Hindlimb muscle (tissue), 1 donor: Measurements from ENCODE around the gene TRPC6. TPM values are rescaled to one million over a fixed set of nuclear protein-coding genes. Genes with fewer than 3 reads are reported as not detected.
"Not testable (repeated sequence)": the region's sequence is repeated elsewhere in the genome, so short reads cannot be mapped to it uniquely, and the experiment has no call there.

Source experiments
- DNase-seq: peaks from one replicate; pipeline ENCODE4 v3.0.0-alpha.2; 2013
- polyA plus RNA-seq: library from polyadenylated mRNA; unstranded; fragments of 120-200 nt; gene quantifications from one replicate; pipeline ENCODE4 v1.2.1, GENCODE V29; 2013; ENCODE audit not compliant: insufficient read length

TRPC6 gene
- polyA plus RNA-seq, 1 donor, result 13.3 TPM

- DNase-seq, result no peak
Measured at GRCh38 chr11:101448881-101449442, 134.8 kb downstream of the TRPC6 start.

- no peak for DNase-seq
Measured at GRCh38 chr11:101446726-101447125, 137.1 kb downstream of the TRPC6 start.

- no peak for DNase-seq
Measured at GRCh38 chr11:101446238-101446637, 137.6 kb downstream of the TRPC6 start.

GRCh38 chr11:101445761-101446160 is 138.0 kb downstream of the TRPC6 start:
- no peak for DNase-seq

- DNase-seq, result no peak
Measured at GRCh38 chr11:101444851-101445250, 139.0 kb downstream of the TRPC6 start.

DNA sequence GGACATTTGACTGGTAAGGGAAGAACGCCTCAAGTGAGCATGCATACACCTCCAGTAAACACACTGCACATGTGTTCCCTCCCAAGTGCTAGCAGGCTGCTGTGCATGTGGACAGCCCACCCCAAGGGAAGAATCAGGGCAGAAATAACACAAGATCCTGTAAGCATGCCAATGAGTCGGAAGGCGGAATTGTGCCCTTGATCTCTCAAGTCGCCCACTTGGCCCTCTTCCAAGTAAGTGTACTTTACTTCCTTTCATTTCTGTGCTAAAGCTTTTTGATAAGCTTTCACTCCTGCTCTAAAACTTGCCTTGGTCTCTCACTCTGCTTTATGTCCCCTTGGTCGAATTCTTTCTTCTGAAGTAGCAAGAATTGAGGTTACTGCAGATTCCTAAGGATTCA is 139.6 kb downstream of the TRPC6 start:
- DNase-seq, result no peak

DNA sequence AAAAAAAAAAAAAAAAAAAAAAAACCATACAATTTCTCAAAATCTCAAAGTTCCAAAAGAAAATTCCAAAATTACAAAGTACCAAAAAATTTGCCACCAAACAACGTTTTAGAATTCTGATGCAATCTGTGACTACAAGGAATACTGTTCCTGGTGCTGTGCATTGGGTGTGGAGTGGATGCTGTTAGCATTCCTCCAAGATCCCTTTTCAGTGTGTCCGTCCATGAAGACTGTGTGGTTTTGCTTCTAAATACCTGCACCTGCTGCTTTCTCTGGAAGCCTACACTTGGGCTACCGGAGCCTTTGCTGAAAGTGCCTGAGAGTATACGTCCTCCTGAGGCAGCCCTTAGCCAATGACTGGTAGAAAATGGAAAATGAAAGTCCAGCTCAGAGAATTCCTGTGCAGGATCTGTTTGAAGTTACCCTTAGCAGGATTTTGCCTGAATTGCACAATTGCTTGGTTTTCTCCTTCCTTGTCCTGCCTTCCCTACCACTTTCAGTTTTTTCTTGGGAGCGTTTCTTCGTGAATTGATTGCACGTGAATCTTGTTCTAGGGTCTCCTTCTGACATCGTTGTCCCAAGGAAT is 140.8 kb downstream of the TRPC6 start:
- DNase-seq, result no peak

GRCh38 chr11:101442171-101442570 is 141.6 kb downstream of the TRPC6 start:
- no peak for DNase-seq

DNA sequence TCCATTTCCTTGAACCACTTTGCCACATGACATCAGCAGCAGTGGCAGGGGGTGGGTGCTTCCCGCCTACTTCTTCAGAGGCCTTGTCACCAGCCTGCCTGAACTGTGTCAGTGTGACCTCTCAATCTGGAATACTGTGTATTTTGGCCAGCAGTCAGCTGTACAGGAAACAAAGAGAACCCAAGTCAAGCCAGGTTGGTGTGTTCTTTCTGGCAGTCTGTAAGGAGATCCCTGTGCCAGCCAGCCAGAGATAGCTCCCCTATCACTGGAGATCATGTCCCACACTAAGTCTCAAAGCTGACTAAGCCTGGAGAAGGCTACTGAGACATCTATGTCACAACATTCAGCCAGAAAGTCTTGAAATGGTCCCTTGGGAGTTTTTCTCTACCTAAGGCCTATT is 142.1 kb downstream of the TRPC6 start:
- no peak for DNase-seq

DNA sequence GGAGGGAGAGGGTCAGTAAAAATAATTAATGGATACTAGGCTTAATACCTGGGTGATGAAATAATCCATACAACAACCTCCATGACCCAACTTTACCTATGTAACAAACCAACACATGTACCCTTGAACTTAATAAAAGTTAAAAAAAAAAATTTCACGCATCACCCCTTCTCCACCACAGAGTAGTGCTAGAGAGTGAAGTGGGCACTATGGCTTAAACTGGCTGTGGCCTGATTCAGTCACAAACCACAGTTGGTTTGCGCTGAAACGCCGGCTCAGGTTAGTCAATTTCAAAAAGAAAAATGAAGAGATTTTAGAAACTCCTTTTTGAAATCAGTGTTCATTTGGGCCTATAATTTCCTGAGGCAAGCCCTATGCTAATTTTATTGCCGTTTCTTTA is 144.3 kb downstream of the TRPC6 start:
- DNase-seq, result no peak

GRCh38 chr11:101438708-101439107 is 145.1 kb downstream of the TRPC6 start:
- not testable (repeated sequence) for DNase-seq

GRCh38 chr11:101438126-101438525 is 145.7 kb downstream of the TRPC6 start:
- no peak for DNase-seq

DNA sequence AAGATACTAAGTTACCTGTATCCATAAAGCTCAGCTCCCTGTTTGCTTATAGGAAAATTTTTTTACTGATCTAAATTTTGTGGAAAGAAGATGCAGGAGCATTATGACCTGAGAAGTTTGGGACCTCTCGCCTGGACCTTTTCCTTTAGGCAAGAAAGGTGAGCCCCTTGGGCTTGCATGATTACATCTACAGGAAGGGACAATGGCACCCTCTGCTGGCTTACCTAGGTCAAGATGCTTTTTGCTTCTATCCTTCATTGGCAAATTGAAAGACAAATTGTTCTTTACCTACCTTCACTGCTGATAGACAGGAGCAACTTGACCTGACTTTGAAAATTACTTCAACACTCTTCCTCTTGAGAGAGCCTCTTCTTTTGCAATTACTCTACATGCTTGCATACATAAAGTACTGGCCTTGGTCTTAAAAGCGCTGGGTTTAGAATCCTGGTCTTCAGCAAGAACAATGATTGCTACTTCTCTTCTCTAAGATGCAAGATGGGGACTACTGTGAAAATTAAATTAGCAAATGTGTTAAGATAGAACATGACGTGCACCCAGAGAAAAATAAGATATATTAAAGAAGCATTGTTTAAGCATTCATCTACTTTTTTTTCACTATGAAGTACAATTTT is 147.2 kb downstream of the TRPC6 start:
- no peak for DNase-seq

GRCh38 chr11:101435408-101435973 is 148.3 kb downstream of the TRPC6 start:
- DNase-seq, result no peak

GRCh38 chr11:101434026-101434643 is 149.7 kb downstream of the TRPC6 start:
- no peak for DNase-seq

- DNase-seq, result no peak
Measured at GRCh38 chr11:101433151-101433550, 150.7 kb downstream of the TRPC6 start.

GRCh38 chr11:101429703-101430540 is 153.9 kb downstream of the TRPC6 start:
- no peak for DNase-seq

DNA sequence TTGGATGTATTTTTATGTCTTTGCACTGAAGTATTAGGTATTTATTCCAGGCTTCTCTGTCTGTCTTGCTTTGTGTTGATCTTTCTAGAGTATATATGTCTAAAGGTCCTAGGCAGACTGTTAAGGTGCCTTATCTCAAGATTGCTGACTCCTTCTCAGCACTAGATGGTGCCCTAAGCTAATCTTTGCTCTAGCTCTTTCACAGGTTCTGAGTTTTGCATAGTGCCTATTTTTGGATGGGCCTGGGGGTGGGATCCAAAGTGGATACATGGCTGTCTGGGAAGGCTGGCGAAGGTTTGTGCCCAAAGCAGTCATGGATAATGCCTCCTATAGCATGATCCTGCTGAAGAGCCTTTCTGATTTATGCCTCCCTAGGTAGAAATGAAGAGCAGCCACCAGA is 154.9 kb downstream of the TRPC6 start:
- no peak for DNase-seq

GRCh38 chr11:101407324-101407723 is 176.5 kb downstream of the TRPC6 start:
- DNase-seq, result no peak
